IMR-90 (cell line): ENCODE data around the gene PTPN4. TPM values are rescaled to one million over a fixed set of nuclear protein-coding genes. Genes with fewer than 3 reads are reported as not detected.

Experiments
- ATAC-seq: fragments of 200-7000 bp; cut with Tn5 transposase; 2 replicates; pipeline ENCODE4 v1.9.1; 2020; ENCODE audit warnings: low read depth, mild to moderate bottlenecking, moderate library complexity
- BruUV-seq: library from RNA; stranded (reverse); fragments of 400-500 nt; replicated peaks from 2 replicates; lab custom pipeline; 2021; lab: Mats Ljungman, UMichigan
- CTCF ChIA-PET: fragments of 300-600 bp; formaldehyde crosslinking; extraction: SDS; loops from one replicate; lab custom pipeline; 2021; ENCODE audit warnings: antibody characterized with exemption; lab: Yijun Ruan, JAX
- POLR2A ChIA-PET: fragments of 300-600 bp; sonication (Branson Sonifier 250); formaldehyde crosslinking; loops from one replicate; lab custom pipeline; 2022; ENCODE audit warnings: antibody characterized with exemption; ENCODE audit not compliant: unreplicated experiment; lab: Charles Lee
- DNase-seq: peaks from one replicate; pipeline ENCODE4 v3.0.0; 2013
- H2AFZ ChIP-seq: replicated peaks from 2 replicates; pipeline ENCODE3; 2013; ENCODE audit warnings: low read length, mild to moderate bottlenecking; ENCODE audit not compliant: poor library complexity
- H2AK5ac ChIP-seq: 2 replicates; pipeline ENCODE4 v1.6.1; 2013; ENCODE audit warnings: low read depth, low read length, inconsistent platforms
- H2AK9ac ChIP-seq: replicated peaks from 2 replicates; pipeline ENCODE3; 2013; ENCODE audit warnings: mild to moderate bottlenecking, low read depth, low read length, moderate library complexity; ENCODE audit not compliant: poor library complexity
- H2BK120ac ChIP-seq: 2 replicates; pipeline ENCODE4 v1.6.1; 2013; ENCODE audit warnings: low read depth, low read length, inconsistent platforms
- H2BK15ac ChIP-seq: 3 replicates; pipeline ENCODE4 v1.6.1; 2013; ENCODE audit warnings: low read depth, low read length, inconsistent platforms
- H2BK20ac ChIP-seq: 2 replicates; pipeline ENCODE4 v1.6.1; 2013; ENCODE audit warnings: low read depth, mild to moderate bottlenecking, inconsistent platforms, low read length, moderate library complexity
- H2BK5ac ChIP-seq: 2 replicates; pipeline ENCODE4 v1.6.1; 2013; ENCODE audit warnings: mild to moderate bottlenecking, low read depth, low read length, inconsistent platforms; ENCODE audit not compliant: poor library complexity, severe bottlenecking
- H3K14ac ChIP-seq: replicated peaks from 2 replicates; pipeline ENCODE4 v1.6.1; 2013; ENCODE audit warnings: low read depth, low read length, inconsistent platforms
- H3K18ac ChIP-seq: 2 replicates; pipeline ENCODE4 v1.6.1; 2013; ENCODE audit warnings: low read depth, low read length, control low read depth
- H3K23ac ChIP-seq: 2 replicates; pipeline ENCODE4 v1.6.1; 2013; ENCODE audit warnings: low read depth, low read length, inconsistent platforms
- H3K27ac ChIP-seq: 2 replicates; pipeline ENCODE4 v1.5.1; 2013; ENCODE audit warnings: mild to moderate bottlenecking, control low read depth, low read length; ENCODE audit not compliant: insufficient read depth
- H3K27me3 ChIP-seq: 2 replicates; pipeline ENCODE4 v1.6.1; 2013; ENCODE audit warnings: low read length; ENCODE audit not compliant: control insufficient read depth, insufficient read depth
- H3K36me3 ChIP-seq: 2 replicates; pipeline ENCODE4 v1.6.1; 2013; ENCODE audit warnings: low read length, mixed read lengths; ENCODE audit not compliant: control insufficient read depth, insufficient read depth
- H3K4ac ChIP-seq: 2 replicates; pipeline ENCODE4 v1.6.1; 2013; ENCODE audit warnings: low read depth, low read length, inconsistent platforms
- H3K4me1 ChIP-seq: 2 replicates; pipeline ENCODE4 v1.6.1; 2013; ENCODE audit warnings: low read length, mixed read lengths; ENCODE audit not compliant: control insufficient read depth, insufficient read depth
- H3K4me2 ChIP-seq: 2 replicates; pipeline ENCODE4 v1.6.1; 2013; ENCODE audit warnings: low read depth, mild to moderate bottlenecking, control low read depth, low read length, moderate library complexity
- H3K4me3 ChIP-seq: 2 replicates; pipeline ENCODE4 v1.5.1; 2013; ENCODE audit warnings: low read depth, mild to moderate bottlenecking, control low read depth, low read length, moderate library complexity; ENCODE audit not compliant: insufficient read depth
- H3K56ac ChIP-seq: 2 replicates; pipeline ENCODE4 v1.6.1; 2013; ENCODE audit warnings: low read length, inconsistent platforms; ENCODE audit not compliant: insufficient read depth; ENCODE audit errors: extremely low read depth
- H3K79me1 ChIP-seq, 2 experiments: 2 replicates each; pipeline ENCODE4 v1.6.1; 2013; ENCODE audit warnings: low read length in 2 of 2, inconsistent platforms in 1 of 2, low read depth in 1 of 2
- H3K9ac ChIP-seq: 2 replicates; pipeline ENCODE4 v1.6.1; 2013; ENCODE audit warnings: low read depth, low read length, control low read depth
- H3K9me1 ChIP-seq: 2 replicates; pipeline ENCODE4 v1.6.1; 2013; ENCODE audit warnings: low read length, inconsistent platforms; ENCODE audit not compliant: insufficient read depth
- H3K9me3 ChIP-seq: 2 replicates; pipeline ENCODE4 v1.6.1; 2013; ENCODE audit warnings: low read length; ENCODE audit not compliant: control insufficient read depth, insufficient read depth
- H4K20me1 ChIP-seq: 2 replicates; pipeline ENCODE4 v1.6.1; 2013; ENCODE audit warnings: low read length, inconsistent platforms; ENCODE audit not compliant: insufficient read depth
- H4K5ac ChIP-seq: 2 replicates; pipeline ENCODE4 v1.6.1; 2013; ENCODE audit warnings: mild to moderate bottlenecking, low read depth, low read length, control low read depth
- H4K8ac ChIP-seq, 2 experiments: 2 replicates each; pipeline ENCODE4 v1.6.1; 2013; ENCODE audit warnings: low read depth in 2 of 2, low read length in 2 of 2, control low read depth in 1 of 2, inconsistent platforms in 1 of 2
- H4K91ac ChIP-seq: 2 replicates; pipeline ENCODE4 v1.6.1; 2013; ENCODE audit warnings: low read depth, low read length, inconsistent platforms; ENCODE audit not compliant: insufficient read depth
- BHLHE40 ChIP-seq: fragments of 150-350 bp; IDR thresholded peaks from 2 replicates; pipeline ENCODE4 v1.6.1; 2016; ENCODE audit warnings: mild to moderate bottlenecking, low read depth, low read length
- CHD1 ChIP-seq: IDR thresholded peaks from 2 replicates; pipeline ENCODE4 v1.6.1; 2012; ENCODE audit warnings: low read depth, low read length, improper control_type of control experiment
- ELK1 ChIP-seq: fragments of 150-350 bp; IDR thresholded peaks from 2 replicates; pipeline ENCODE4 v1.6.1; 2016; ENCODE audit warnings: low read depth, mild to moderate bottlenecking, low read length, moderate library complexity, borderline replicate concordance
- MAZ ChIP-seq: IDR thresholded peaks from 2 replicates; pipeline ENCODE4 v1.6.1; 2012; ENCODE audit warnings: low read depth, mild to moderate bottlenecking, low read length, improper control_type of control experiment, moderate library complexity, borderline replicate concordance
- MXI1 ChIP-seq: IDR thresholded peaks from 2 replicates; pipeline ENCODE4 v1.6.1; 2012; ENCODE audit warnings: low read depth, mild to moderate bottlenecking, low read length, moderate library complexity, borderline replicate concordance
- NFE2L2 ChIP-seq: fragments of 150-350 bp; IDR thresholded peaks from 2 replicates; pipeline ENCODE4 v1.6.1; 2016; ENCODE audit warnings: low read depth, mild to moderate bottlenecking, low read length
- POLR2A ChIP-seq: IDR thresholded peaks from 2 replicates; pipeline ENCODE4 v1.6.1; 2012; ENCODE audit warnings: mild to moderate bottlenecking, low read depth, low read length
- WGBS, 2 experiments: methylation state at CpG; one replicate each; pipeline versions ENCODE4 v1.1.5 to v1.1.7; 2013; ENCODE audit warnings: missing lambda C conversion rate in 2 of 2; ENCODE audit not compliant: insufficient read length in 1 of 2; ENCODE audit errors: extremely low coverage in 2 of 2; 5-methylcytosine and 5-hydroxymethylcytosine counted together
- dilution Hi-C: fragments of 300-500 bp; cut with HindIII; formaldehyde crosslinking; loops from one replicate; pipeline ENCODE4 v1.14.3; 2018; ENCODE audit warnings: low sequenced_read_pairs; ENCODE audit not compliant: unreplicated experiment
- in situ Hi-C: fragments of 300-500 bp; cut with MboI; formaldehyde crosslinking; loops from 3 replicates; pipeline ENCODE4 v1.14.3; 2019; ENCODE audit warnings: low sequenced_read_pairs, inconsistent platforms, mixed read lengths
- intact Hi-C: fragments of 100-400 bp; cut with micrococcal nuclease; formaldehyde crosslinking; loops from 2 replicates; pipeline ENCODE4 v1.10.0; 2022
- polyA plus RNA-seq, 3 experiments: library from polyadenylated mRNA; depleted of rRNA; stranded (reverse); fragments of >200 nt; gene quantifications; 2 replicates each; pipeline ENCODE4 v1.2.3, GENCODE V29; 2012; ENCODE audit warnings: low replicate concordance in 1 of 3
- total RNA-seq: library from RNA; depleted of rRNA; stranded (reverse); fragments of >200 nt; gene quantifications from 2 replicates; pipeline ENCODE4 v1.2.3, GENCODE V29; 2012

PTPN4 gene
- total and polyA plus RNA-seq, 2 of the 4 experiments (the other 2 are of a cell fraction) = 2.9 to 19.2 TPM

GRCh38 chr2:119741001-119741400, 18.7 kb upstream of the PTPN4 start:
- Histone ChIP-seq H2BK120ac (no peak overlapping the region), H3K36me3 (no peaks in the 10 kb centered on the region), H3K27ac (no peak overlapping the region), H3K18ac (no peak overlapping the region), H2BK15ac (no peak overlapping the region), H2BK20ac (no peak overlapping the region), H4K91ac (no peak overlapping the region), H4K5ac (no peak overlapping the region), H3K27me3 (peaks cover 43% of the 10 kb centered on the region), H4K8ac (no peak overlapping the region), H3K4ac (no peak overlapping the region), H4K20me1 (no peaks in the 10 kb centered on the region), H2AFZ (no peak overlapping the region), H3K14ac (no peak overlapping the region), H3K4me1 (no peaks in the 10 kb centered on the region), H3K4me2 (no peak overlapping the region), H3K9me1 (no peaks in the 10 kb centered on the region), H3K56ac (no peak overlapping the region), H3K79me1 (no peaks in the 10 kb centered on the region), H3K9ac (no peak overlapping the region), H2BK5ac (no peak overlapping the region), H3K9me3 (no peaks in the 10 kb centered on the region), H3K4me3 (no peak overlapping the region), H2AK9ac (no peak overlapping the region), H3K23ac (no peak overlapping the region), H2AK5ac (no peak overlapping the region)
- TF ChIP-seq BHLHE40 (no peak), MXI1 (no peak), NFE2L2 (no peak), ELK1 (no peak), POLR2A (no peak), CHD1 (no peak), MAZ (no peak)
- ChIA-PET POLR2A (no interaction called here), CTCF (interaction anchor here (1.8 kb wide), 1 partner anchor 12 kb away, joined by 5 read pairs; no protein-coding TSS in a partner anchor)
- dilution Hi-C loops = no loop called here
- BruUV-seq = no TSS peak
- DNase-seq (no peak), ATAC-seq (no peak)
- in situ Hi-C loops = loop anchor here (25.0 kb wide), 1 partner anchor 946 kb away; no protein-coding TSS in a partner anchor
- WGBS, 2 experiments = no CpG with 5 or more reads among the region's 3 CpGs
- intact Hi-C loops = no loop called here
